Fibroblast of skin of right biceps (primary cell): Measurements from ENCODE around the gene PROB1.
"Not testable (repeated sequence)": the region's sequence is repeated elsewhere in the genome, so short reads cannot be mapped to it uniquely, and the experiment has no call there.

Experiments
- DNase-seq: peaks from one replicate; pipeline ENCODE4 v3.0.0-alpha.2; 2013

The PROB1 gene

GRCh38 chr5:139413963-139414362 is 19.1 kb upstream of the PROB1 start:
- no peak for DNase-seq

- DNase-seq: no peak
Observed at GRCh38 chr5:139413153-139413552, 18.2 kb upstream of the PROB1 start.

- no peak for DNase-seq
Observed at GRCh38 chr5:139410993-139411828, 16.3 kb upstream of the PROB1 start.

GRCh38 chr5:139410121-139410992 is 15.5 kb upstream of the PROB1 start:
- DNase-seq: no peak

GRCh38 chr5:139409116-139409515 is 14.2 kb upstream of the PROB1 start:
- not testable (repeated sequence) for DNase-seq

GRCh38 chr5:139408191-139408590 is 13.3 kb upstream of the PROB1 start:
- DNase-seq: no peak

- no peak for DNase-seq
Observed at GRCh38 chr5:139407517-139407916, 12.6 kb upstream of the PROB1 start.

- no peak for DNase-seq
Observed at GRCh38 chr5:139406963-139407362, 12.1 kb upstream of the PROB1 start.

- no peak for DNase-seq
Observed at GRCh38 chr5:139404484-139404840, 9.6 kb upstream of the PROB1 start.

GRCh38 chr5:139403787-139404483 is 9.0 kb upstream of the PROB1 start, which contains the start of gene SPATA24:
TSS of gene SPATA24 (minus strand) at chr5:139404089. CDS start at chr5:139404060, 29 bp downstream.
- peak; percentile 98 for DNase-seq

- no peak for DNase-seq
Observed at GRCh38 chr5:139403418-139403786, 8.5 kb upstream of the PROB1 start.

GRCh38 chr5:139402561-139403158 is 7.8 kb upstream of the PROB1 start:
- no peak for DNase-seq

GRCh38 chr5:139401546-139401945 is 6.6 kb upstream of the PROB1 start:
- no peak for DNase-seq

- DNase-seq: no peak
Observed at GRCh38 chr5:139399501-139400121, 4.7 kb upstream of the PROB1 start.

- DNase-seq: no peak
Observed at GRCh38 chr5:139397921-139398320, 3.0 kb upstream of the PROB1 start.

- DNase-seq: no peak
Observed at GRCh38 chr5:139396691-139397090, 1.8 kb upstream of the PROB1 start.

- DNase-seq: no peak
Observed at GRCh38 chr5:139395844-139396640, 1.1 kb upstream of the PROB1 start.

- DNase-seq: peak; percentile 51
Observed at GRCh38 chr5:139394123-139394653, 716 bp downstream of the PROB1 start.

GRCh38 chr5:139393497-139394122 is 1.3 kb downstream of the PROB1 start:
- DNase-seq: no peak

- DNase-seq: peak; percentile 69
Observed at GRCh38 chr5:139392678-139393496, 2.0 kb downstream of the PROB1 start.
